Measurements from ENCODE around the gene WDR20.

DNA sequence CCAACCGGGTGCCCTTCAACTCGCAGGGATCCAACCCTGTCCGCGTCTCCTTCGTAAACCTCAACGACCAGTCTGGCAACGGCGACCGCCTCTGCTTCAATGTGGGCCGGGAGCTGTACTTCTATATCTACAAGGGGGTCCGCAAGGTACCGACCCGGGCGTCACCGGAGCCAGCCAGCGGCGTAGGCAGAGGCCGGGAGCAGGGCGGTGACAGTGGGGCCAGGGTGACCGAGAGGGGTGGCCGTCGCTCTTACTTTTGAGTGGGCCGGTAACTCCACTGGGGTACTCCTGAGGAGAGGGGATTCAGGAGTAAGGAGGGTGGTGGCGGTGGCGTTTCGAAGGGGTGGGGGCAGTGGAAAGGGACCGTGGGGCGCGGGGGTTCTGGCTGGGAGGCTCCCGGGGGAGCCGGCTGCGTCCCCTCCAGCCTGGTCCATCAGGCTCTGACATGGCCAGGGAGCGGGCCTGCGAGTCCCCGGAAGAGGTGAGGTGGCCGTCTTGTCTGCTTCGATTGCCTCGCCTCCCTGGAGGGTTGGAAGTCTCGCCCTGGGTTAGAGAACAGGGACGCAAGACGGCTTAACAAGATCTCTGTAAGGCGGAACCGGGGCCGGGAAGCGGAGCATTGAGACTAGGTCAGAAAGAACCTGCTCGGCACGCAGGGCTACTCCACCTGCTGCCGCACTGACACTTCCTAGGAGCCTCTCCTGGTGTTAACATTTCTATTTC, 491 bp downstream of the WDR20 start:
- TF ChIP-seq POLR2A (IDR thresholded peaks at IDR 0.05), result no peak
- TF ChIP-seq CTCF (IDR thresholded peaks at IDR 0.05), result no peak

Data from Peyer's patch (tissue), 4 donors.